Measurements from ENCODE around the gene UGDH.

The UGDH gene

DNA sequence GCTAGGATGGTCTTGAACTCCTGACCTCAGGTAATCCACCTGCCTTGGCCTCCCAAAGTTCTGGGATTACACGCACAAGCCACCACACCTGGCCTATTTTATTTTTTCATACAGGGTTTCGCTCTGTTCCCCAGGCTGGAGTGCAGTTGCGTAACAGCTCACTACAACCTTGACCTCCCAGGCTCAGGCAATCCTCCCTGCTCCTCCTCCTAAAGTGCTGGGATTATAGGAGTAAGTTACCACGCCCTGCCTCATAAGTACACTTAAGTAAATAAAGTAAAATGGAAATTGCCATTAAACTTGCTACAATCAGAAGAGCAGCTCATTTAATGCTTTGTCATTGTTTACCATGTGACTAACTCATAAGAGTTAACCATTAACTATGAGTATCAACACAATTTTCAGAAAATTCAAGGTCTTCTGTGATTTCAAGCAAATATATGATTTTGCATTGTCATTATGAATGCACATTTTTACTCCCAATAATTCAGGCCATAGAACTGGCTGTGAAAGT, 12.3 kb downstream of the UGDH start (continued):
- TF ChIP-seq ZNF148 (tag by site-specific recombination; IDR thresholded peaks at IDR 0.05; ENCODE audit: borderline replicate concordance) (no peak), ZNF433 (tag by site-specific recombination; IDR thresholded peaks at IDR 0.05; ENCODE audit: low read depth) (no peak), GLIS1 (tag by site-specific recombination; IDR thresholded peaks at IDR 0.05) (peak; percentile 68), OSR2 (tag by site-specific recombination; IDR thresholded peaks at IDR 0.05) (peak; percentile 50), ZNF19 (tag by site-specific recombination; IDR thresholded peaks at IDR 0.05; ENCODE audit: low read depth) (no peak), KLF10 (tag by site-specific recombination; IDR thresholded peaks at IDR 0.05) (0 out of 2 replicates have a peak, but pooled peaks have one; percentile 17), ZNF121 (tag by site-specific recombination; IDR thresholded peaks at IDR 0.05) (no peak), ZNF791 (tag by site-specific recombination; IDR thresholded peaks at IDR 0.05) (no peak), ZNF548 (tag by site-specific recombination; IDR thresholded peaks at IDR 0.05) (no peak), BCL11B (tag by site-specific recombination; IDR thresholded peaks at IDR 0.05; ENCODE audit: low read depth) (0 out of 2 replicates have a peak, but pooled peaks have one; percentile 16), ZNF350 (tag by site-specific recombination; IDR thresholded peaks at IDR 0.05) (no peak), ZNF155 (tag by site-specific recombination; IDR thresholded peaks at IDR 0.05) (no peak), KLF16 (tag by site-specific recombination; IDR thresholded peaks at IDR 0.05) (no peak), ZBTB48 (tag by site-specific recombination; IDR thresholded peaks at IDR 0.05) (no peak), ZNF610 (tag by site-specific recombination; IDR thresholded peaks at IDR 0.05; ENCODE audit: borderline replicate concordance) (0 out of 2 replicates have a peak, but pooled peaks have one; percentile 20), WT1 (tag by site-specific recombination; IDR thresholded peaks at IDR 0.05) (peak; percentile 99), ZNF654 (tag by site-specific recombination; IDR thresholded peaks at IDR 0.05; ENCODE audit: low read depth) (no peak), ZNF555 (tag by site-specific recombination; conservative IDR thresholded peaks at IDR 0.05) (no peak), ZBTB17 (tag by site-specific recombination; IDR thresholded peaks at IDR 0.05) (peak; percentile 22; the same call in 1 of the 2 replicates), ZNF585B (tag by site-specific recombination; IDR thresholded peaks at IDR 0.05) (no peak), IKZF3 (tag by site-specific recombination; IDR thresholded peaks at IDR 0.05) (peak; percentile 51; the same call in 1 of the 2 replicates), ZNF184 (tag by site-specific recombination; IDR thresholded peaks at IDR 0.05) (no peak), ZNF658 (tag by site-specific recombination; IDR thresholded peaks at IDR 0.05) (no peak), GFI1B (tag by site-specific recombination; IDR thresholded peaks at IDR 0.05) (no peak), ZBTB7A (tag by site-specific recombination; IDR thresholded peaks at IDR 0.05; ENCODE audit: low read depth) (no peak), ZFP69B (tag by site-specific recombination; IDR thresholded peaks at IDR 0.05) (no peak), FEZF1 (tag by site-specific recombination; IDR thresholded peaks at IDR 0.05) (0 out of 2 replicates have a peak, but pooled peaks have one; percentile 36), ZNF544 (tag by site-specific recombination; IDR thresholded peaks at IDR 0.05) (no peak), ZNF280C (tag by site-specific recombination; IDR thresholded peaks at IDR 0.05) (no peak), BCL11A (tag by site-specific recombination; IDR thresholded peaks at IDR 0.05; ENCODE audit: low read depth) (peak; percentile 61; the same call in 1 of the 2 replicates), ZNF391 (tag by site-specific recombination; IDR thresholded peaks at IDR 0.05; ENCODE audit: borderline replicate concordance, low read depth) (no peak), ZXDB (tag by site-specific recombination; IDR thresholded peaks at IDR 0.05) (peak; percentile 23; the same call in 1 of the 2 replicates), ZNF416 (tag by site-specific recombination; IDR thresholded peaks at IDR 0.05) (no peak), ZNF707 (tag by site-specific recombination; IDR thresholded peaks at IDR 0.05) (no peak), EGR2 (tag by site-specific recombination; IDR thresholded peaks at IDR 0.05; ENCODE audit: low read depth) (no peak)
- TF ChIP-seq, protein P1, sequence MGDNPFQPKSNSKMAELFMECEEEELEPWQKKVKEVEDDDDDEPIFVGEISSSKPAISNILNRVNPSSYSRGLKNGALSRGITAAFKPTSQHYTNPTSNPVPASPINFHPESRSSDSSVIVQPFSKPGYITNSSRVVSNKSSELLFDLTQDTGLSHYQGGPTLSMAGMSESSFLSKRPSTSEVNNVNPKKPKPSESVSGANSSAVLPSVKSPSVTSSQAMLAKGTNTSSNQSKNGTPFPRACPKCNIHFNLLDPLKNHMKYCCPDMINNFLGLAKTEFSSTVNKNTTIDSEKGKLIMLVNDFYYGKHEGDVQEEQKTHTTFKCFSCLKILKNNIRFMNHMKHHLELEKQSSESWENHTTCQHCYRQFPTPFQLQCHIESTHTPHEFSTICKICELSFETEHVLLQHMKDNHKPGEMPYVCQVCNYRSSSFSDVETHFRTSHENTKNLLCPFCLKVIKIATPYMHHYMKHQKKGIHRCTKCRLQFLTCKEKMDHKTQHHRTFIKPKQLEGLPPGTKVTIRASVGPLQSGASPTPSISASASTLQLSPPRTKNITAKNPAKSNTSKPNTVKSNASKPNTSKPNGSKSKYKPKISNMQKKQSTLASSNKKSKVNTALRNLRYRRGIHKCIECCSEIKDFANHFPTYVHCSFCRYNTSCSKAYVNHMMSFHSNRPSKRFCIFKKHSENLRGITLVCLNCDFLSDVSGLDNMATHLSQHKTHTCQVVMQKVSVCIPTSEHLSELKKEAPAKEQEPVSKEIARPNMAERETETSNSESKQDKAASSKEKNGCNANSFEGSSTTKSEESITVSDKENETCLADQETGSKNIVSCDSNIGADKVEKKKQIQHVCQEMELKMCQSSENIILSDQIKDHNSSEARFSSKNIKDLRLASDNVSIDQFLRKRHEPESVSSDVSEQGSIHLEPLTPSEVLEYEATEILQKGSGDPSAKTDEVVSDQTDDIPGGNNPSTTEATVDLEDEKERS (tag by site-specific recombination; IDR thresholded peaks at IDR 0.05), result no peak
